GM18519 (cell line): ENCODE measurements around the gene MOG.
"Not testable (repeated sequence)": the region's sequence is repeated elsewhere in the genome, so short reads cannot be mapped to it uniquely, and the experiment has no call there.

Source experiments
- ATAC-seq: cut with Tn5 transposase; IDR thresholded peaks from one replicate; pipeline ENCODE4 v1.9.1; 2021; ENCODE audit warnings: mild to moderate bottlenecking, moderate library complexity; ENCODE audit not compliant: unreplicated experiment, low FRiP score

MOG gene

DNA sequence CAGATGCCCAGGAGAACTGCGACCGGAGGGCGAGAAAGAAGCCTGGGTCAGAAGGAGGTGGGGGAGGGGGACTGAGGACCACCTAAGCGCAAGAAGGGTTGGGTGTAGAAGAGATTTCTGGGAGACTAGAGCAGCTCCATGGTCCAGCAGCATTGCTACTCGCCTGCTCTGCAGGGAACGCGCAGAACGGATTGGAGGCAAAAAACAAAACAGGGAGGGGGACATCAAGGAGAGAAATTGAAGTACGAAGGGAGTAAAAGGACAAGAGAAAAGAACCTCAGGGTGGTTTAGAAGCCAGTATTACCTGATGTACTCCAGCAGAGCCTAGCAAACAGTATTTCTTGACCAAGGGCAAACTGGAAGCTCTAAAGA lies 23.4 kb upstream of the MOG start:
- no peak for ATAC-seq

DNA sequence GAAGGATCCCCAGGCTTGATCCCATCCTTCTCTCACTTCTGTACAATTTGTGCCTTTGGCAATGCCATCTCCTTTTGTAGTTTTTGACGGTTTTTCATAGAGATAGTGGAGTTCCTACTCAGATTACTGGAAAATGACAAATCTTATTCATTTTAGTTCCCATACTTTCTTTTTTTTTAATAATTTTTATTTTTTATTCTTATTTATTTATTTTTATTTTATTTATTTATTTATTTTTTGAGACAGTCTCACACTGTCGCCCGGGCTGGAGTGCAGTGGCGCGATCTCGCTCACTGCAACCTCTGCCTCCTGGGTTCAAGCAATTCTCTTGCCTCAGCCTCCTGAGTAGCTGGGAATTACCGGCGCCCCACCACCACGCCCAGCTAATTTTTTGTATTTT lies 19.6 kb upstream of the MOG start:
- ATAC-seq, result no peak

DNA sequence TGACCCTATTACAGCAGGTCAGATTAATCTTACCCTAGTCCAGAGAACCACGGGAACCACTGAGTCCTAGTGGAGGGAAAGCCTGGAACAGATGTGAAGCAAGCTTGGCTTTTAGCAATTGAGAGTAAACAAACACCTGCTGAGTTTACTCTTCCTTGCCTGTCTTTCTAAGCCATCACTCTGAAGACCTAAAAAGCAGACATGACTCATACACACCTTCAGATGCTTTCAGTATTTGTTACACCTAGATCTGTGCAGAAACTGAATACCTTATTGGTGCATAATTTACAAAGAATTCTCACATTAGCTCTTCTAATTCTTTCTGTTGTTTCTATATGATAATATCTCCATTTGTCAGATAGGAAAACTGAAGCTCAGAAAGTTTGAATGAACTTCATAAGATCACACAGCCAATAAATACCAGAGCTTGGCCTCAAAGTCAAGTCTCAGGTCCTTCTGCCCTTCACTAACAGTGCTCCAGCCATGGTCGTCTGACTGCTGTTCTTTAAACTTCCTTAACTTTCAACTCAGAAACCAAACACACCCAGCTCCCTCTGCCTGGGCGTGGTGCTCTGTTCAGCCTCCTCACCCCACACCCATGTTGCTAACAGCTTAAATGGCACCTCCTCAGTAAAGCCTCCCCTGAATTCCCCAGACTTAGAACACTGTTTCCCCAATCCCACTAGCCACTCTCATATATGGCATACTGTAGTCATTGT lies 15.3 kb upstream of the MOG start:
- ATAC-seq, result no peak

DNA sequence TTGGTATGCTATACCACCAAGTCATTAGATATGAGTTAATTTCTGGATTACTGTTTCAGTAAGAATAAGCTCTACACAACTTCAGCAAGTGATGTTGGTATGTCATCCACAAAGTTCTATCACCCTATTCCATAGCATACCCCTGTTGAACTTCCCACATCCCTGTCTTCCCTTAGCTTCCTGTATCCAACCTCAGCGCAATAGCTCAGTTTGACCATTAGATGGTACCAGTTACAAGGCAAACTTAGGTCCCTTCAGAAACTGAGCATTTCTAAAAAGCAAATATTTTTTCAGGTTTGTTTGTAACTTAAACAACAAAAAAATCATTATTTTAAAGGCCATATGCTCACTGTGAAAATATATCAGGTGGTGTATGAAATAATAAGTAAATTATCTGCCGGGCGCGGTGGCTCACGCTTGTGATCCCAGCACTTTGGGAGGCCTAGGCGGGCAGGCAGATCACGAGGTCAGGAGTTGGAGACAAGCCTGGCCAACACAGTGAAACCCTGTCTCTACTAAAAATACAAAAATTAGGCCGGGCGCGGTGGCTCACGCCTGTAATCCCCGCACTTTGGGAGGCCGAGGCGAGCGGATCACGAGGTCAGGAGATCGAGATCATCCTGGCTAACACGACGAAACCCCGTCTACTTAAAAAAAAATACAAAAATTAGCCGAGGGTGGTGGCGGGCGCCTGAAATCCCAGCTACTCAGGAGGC lies 8.8 kb upstream of the MOG start:
- ATAC-seq, result no peak

DNA sequence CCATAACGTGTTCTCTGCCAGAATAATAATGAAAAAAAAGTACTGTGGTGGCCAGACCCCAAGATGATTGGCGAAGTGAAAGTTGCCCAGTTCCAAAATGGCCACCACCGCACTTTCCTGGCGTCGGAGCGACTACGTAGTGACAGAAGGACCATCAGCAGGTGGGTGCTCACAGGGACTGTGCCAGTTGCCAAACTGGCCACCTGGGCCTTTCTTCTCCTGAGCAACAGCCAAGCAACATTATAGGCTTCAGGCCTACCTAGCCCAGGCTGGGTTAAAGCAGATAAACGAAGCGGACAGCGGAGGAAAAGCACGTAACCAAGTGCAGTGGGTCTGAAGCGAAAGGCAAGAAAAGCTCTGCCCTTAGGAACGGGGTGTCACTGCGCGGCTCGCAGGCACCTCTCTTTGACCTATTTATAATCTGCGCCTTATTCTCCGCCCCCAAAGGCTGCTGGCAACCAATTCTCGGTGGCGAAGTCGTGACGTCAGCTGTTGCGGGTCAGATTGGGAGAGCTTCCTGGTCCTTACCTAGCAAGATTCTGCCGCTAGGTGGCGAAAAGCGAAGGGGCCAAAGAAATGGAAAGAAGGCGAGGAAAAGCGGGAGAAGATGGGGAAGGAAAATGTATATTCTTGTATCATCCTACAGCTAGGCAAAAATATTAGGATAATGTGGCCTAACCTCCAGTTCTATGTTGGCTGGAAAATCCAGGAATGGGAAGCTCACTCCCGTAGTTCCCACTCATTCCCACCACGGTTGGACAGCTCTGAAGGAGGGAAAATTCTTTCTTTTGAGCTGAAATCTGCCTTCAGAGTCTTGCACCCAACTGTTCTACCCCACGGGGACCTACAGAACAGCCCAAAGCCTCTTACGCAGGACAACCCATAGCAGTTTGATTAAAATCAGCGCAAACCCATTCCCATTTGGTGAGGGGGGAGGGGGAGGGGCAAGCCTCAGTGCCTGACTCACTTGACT lies 6.9 kb upstream of the MOG start:
- peak; percentile 91 for ATAC-seq

DNA sequence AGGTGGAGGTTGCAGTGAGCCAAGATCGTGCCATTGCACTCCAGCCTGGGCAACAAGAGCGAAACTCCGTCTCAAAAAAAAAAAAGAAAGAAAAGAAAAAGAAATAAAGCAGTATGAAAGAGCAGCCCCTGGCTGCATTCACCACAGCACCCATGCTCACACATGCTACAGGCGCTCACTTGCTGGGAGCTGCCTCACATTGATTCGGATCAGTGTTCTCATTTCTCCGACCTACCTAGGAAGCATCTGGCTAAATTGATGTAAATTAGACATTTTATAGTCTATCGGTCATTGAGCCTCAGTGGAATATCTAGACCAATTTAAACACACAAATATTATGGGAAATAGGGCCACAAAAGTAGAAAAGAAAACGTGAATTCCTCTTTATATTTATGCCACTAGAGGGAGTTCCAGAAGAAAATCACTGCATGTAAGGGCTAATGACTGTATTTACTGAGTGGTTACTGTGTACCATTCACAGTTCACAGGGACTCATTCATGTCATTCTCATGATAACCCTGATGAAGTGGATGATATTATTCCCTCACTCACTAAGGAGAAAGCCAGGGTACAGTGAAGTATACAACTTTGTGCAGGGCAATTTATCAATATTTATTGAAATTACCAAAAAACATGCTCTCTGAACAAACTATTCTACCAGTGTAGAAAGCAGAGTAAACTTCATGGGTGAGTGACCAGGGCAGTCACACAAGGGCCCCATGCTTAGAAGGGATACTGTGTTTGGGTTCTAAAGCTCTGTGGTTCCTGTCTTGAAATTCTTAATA lies 5.3 kb upstream of the MOG start:
- ATAC-seq, result no peak

DNA sequence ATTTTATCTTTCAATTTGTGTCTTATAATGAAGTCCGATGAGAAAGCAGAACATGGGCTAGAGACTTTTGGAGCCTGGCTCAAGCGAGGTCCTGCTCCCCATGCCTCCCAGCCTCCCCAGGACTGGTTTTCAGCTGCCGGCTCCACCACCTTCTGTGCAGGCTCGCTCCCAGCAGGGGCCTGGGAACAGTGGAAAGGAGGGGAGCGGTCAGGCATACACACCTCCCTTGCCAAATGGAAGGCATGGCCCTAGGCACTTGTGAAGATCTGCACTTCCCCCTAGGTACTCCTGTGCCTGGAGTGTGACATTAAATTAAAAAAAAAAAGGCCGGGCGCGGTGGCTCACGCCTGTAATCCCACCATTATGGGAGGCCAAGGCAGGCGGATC lies 4.7 kb upstream of the MOG start:
- no peak for ATAC-seq

DNA sequence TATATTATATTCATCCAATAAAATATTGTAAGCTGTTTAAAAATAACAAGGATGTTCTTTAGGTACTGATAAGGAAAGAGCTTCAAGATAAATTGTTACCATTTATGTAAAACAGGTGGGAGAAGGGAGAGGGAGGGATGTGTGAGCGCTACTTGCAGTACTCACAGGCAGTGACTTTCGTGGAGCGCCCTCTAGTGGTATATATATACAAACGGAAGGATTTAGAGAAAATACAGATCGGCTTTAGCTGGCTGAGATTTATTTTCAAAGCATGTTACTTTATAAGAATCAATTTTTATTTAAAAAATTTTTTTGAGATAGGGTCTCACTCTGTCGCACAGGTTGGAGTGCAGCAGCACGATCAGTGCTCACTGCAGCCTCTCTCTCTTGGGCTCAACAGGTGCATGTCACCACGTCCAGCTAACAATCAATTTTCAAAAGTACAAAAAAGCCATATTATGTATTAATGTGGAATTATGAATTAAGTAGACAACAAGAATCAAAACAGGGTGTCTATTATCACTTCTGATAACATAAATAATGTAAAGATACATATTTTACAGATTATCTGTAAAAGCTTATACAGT lies 3.3 kb upstream of the MOG start:
- ATAC-seq, result no peak

DNA sequence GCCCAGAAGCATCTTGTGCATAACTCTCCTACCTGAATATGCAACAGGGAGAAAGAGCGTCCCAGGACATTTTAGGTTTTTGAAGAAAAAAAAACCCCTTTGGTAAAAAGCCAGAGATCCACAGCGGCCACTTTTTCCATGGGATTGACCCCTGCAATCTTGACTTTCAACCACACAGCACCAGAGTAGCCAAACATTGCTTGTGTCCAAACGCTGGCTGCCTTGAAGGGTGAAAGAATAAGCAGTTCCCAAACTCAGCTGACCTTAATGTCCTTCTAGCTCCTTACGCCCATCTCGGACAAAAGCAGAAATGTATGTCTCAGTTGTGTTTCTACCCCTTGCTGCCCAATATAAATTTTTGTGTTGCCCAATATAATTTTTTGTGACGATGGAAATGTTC lies 1.2 kb upstream of the MOG start:
- ATAC-seq, result no peak

DNA sequence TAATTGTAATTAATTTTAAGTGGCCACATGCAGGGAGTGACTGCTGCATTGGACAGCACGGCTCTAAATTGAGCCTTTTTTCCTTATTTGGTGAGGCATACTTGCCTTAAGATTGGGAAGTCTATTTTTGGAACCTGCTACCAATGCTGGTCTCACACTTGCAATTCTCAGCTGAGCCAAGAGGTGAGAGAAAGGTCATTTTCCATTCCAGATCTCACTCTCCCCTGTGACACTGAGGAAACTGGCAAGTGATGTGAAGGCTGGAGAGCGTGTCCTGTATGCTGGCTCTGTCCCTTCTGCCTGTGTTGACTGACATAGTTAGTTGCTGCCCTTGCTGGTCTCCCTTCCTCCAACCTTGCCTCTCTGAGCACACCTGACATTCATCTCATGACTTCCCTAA lies 735 bp upstream of the MOG start:
- no peak for ATAC-seq

DNA sequence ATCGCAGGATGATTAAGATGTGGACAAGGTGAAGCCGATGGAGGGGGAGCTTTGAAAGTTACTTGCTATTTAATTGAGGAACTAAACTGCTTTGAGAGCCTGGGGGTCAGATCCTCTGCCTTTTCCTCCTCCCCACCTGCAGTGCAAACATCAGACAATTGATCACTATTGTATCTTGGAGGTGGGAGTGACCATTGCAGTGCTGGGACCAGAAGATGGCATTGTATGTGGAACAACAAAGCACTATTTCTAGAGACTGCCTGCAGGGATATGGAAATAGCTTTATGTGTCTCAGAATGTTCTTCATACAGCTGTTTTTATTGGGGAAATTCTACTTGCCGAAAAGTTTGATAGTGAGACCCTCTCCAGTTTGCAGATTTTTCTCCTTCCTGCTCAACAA lies 4.2 kb downstream of the MOG start:
- ATAC-seq, result no peak

DNA sequence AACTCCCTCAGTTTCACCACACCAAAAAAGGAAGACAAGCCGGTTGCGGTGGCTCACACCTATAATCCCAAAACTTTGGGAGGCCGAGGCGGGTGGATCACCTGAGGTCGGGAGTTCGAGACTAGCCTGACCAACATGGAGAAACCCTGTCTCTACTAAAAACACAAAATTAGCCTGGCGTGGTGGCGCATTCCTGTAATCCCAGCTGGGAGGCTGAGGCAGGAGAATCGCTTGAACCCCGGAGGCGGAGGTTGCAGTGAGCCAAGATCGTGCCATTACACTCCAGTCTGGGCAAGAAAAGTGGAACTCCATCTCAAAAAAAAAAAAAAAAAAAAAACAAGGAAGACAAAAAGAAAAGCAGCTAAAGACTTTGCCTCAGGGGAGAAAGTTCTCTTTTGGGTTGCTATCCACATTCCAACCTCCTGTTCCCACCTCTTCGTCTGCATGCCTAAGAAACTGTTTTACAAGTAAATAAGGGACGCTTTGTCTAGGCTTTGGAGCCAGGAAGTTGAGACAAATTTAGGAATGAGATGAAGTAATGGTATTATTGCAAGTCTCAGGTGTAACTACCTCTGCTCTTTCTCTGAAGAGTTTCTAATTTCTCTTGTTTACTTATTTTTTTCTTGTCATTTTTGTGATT lies 4.7 kb downstream of the MOG start:
- ATAC-seq, result not testable (repeated sequence)

DNA sequence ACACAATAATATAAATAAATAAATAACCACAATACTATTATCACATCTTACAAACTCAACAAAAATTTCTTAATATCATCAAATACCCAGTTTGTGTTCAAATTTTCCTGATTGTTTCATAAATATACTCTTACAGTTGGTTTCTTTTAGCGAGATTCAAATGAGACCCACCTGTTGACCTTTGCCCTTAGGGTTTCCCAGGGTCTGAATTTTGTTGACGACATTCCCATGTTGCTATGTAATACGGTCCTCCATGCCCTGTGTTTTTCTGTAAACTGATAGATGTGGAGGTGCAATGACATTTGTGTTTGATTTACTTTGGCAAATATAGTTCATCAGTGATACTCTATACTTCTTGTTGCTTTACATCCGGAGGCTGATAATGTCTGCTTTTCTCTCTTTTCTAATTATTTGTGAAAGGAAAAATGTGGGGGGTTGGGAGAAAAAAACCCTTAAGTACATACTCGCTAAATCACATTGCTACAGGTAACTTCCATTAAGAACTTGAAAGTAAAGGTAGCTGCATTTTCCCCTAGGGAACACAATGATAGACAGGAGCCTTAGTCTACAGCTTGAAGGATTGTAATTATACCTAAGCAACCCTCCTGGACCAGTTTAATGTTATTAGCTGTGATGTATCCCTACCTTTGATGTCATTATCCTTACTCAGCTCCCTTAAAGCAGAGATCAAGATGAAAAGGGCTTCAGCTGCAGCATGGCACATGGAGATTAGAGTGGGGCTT lies 6.6 kb downstream of the MOG start:
- ATAC-seq, result no peak

DNA sequence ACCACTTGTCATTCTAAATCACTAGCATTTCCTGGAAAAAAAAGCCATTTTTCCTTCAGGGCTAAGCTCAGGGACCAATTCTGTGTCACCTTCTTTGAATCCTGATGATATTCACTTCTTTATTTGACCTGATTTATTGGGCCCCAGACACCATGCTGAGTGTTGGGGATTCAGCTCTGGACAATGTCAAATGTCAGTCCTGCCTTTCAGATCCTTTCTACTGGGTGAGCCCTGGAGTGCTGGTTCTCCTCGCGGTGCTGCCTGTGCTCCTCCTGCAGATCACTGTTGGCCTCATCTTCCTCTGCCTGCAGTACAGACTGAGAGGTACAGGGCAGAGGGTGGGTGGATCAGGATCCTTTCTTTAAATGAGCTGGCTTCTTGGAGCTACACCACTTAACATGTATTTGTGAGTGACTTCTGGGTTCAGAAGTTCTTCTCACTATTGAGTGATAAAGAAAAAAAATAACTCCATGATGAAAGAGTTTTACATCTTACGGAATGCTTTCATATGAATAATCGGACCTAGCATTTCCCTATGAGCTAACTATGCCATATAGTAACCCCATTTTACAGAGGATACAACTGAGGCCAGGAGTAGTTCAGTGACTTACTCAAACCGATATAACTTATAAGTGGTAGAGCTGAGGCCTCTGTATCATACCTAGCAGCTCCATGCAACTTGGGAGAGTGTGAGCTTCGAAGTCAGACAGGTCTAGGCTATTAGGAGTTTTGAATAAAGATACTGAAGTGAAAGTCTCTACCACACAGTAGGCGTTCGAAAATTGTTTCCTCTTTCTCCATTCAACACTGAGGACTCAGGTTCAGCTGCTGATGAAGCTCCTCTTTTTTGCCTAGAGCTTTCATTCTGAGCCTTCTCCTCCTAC lies 9.3 kb downstream of the MOG start:
- ATAC-seq, result no peak

DNA sequence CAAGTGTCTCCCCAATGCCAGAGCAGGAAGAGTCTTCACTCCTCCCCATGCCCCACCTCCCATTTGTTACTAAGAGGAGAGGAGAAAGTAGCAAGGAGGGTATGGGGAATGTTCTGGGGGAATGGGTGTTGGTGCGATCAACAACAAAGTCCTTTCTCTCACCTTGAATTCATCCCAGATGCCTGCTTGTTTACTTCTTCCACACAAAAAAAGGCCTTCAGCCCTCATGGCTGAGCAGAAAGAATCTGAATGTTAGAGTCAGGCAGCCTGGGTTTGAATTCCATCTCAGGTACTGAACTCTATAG lies 9.9 kb downstream of the MOG start:
- no peak for ATAC-seq

DNA sequence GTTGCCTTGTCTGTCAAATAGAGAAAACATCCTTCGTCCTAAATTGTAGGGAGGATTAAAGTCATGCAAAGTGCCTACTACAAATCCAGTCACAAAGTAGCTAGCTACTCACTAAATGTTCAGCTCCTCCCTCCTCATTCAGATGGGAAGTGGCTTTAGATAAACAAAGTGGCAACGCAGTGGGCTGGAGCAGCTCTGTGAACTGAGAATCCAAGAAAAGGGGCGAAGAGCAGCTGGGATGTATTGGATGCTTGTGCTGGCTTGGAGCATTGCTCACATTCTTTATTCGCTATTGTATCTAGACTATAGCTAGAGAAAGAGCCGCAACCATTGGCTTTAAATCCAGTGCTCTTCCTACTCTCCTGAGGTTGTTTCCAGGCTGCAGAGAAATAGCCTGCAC lies 10.3 kb downstream of the MOG start:
- ATAC-seq, result no peak

DNA sequence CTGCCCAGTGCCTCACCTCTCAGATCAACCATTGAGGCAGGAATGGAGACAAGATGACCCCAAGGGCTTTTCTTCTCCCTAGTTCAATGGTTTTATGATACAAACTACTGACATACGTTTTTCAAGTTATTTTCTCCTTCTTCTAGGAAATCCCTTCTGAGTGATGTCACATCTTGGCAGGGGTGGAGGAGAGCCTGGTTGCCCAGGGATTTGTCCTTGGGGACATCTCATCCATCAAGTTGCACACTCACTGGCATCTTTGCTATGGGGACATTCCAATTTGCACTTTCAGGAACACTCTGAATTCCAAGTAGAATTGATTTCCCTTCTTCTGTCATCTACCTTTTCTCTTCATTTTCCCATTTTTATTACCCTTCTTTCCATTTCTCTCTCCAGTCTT lies 14.1 kb downstream of the MOG start:
- no peak for ATAC-seq

DNA sequence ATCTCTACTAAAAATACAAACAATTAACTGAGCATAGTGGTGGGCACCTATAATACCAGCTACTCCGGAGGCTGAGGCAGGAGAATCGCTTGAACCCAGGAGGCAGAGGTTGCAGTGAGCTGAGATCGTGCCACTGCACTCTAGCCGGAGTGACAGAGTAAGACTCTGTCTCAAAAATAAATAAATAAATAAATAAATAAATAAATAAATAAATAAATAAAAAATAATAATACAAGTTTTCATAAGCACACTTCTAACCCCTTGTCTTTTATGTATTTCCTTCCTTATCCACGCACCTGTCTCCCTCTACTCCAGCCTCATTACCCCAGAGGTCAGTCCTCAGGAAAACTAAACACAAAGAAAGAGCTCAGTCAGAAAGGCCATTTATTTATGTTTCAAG lies 15.2 kb downstream of the MOG start:
- not testable (repeated sequence) for ATAC-seq
